WTC11 (cell line): ENCODE results near the gene SMLR1.

ENCODE experiments used
- NR2C2 ChIP-seq: sonication (generic); formaldehyde crosslinking; IDR thresholded peaks from 2 replicates; pipeline ENCODE4 v1.8.0; 2022; ENCODE audit warnings: mild to moderate bottlenecking, missing genetic modification reagents
- TEAD1 ChIP-seq: sonication (generic); formaldehyde crosslinking; IDR thresholded peaks from 2 replicates; pipeline ENCODE4 v1.8.0; 2022; ENCODE audit warnings: mild to moderate bottlenecking, missing genetic modification reagents
- TF ChIP-seq, protein P1 (sequence below): sonication (generic); formaldehyde crosslinking; IDR thresholded peaks from 2 replicates; pipeline ENCODE4 v1.8.1; 2023; ENCODE audit warnings: mild to moderate bottlenecking, missing genetic modification reagents, moderate library complexity
- TF ChIP-seq, protein P2 (sequence below): fragments of 200-600 bp; IDR thresholded peaks from 2 replicates; pipeline ENCODE4 v1.8.0; 2022; ENCODE audit warnings: antibody characterized with exemption
- TF ChIP-seq, protein P3 (sequence below): sonication (generic); formaldehyde crosslinking; IDR thresholded peaks from 2 replicates; pipeline ENCODE4 v1.8.0; 2022; ENCODE audit warnings: mild to moderate bottlenecking, missing genetic modification reagents
- TF ChIP-seq, protein P4 (sequence below): sonication (generic); formaldehyde crosslinking; IDR thresholded peaks from 2 replicates; pipeline ENCODE4 v1.8.1; 2022; ENCODE audit warnings: low read depth, missing genetic modification reagents, borderline replicate concordance
- TF ChIP-seq, protein P5 (sequence below): sonication (generic); formaldehyde crosslinking; IDR thresholded peaks from 2 replicates; pipeline ENCODE4 v1.8.1; 2023; ENCODE audit warnings: mild to moderate bottlenecking, missing genetic modification reagents

DNA sequence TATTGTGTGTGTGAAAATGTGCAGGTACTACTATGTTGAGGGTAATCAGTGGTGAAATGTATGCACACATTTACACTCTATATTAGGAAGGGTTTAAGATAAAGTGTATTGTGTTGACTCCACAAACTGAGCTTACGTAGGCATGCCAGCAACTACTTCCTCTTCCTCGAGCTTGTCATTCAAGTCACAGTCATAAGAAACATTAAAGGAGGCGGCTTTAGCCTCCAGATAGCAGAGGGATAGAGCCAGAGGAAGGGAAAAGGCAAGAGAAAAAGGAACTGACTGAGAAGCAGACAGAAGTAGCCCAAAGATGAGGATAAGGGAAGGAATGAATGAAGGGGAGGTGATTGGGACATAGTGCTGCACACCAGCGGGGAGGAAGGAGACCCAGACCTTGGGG is 55.2 kb downstream of the SMLR1 start:
- TF ChIP-seq, protein P1, sequence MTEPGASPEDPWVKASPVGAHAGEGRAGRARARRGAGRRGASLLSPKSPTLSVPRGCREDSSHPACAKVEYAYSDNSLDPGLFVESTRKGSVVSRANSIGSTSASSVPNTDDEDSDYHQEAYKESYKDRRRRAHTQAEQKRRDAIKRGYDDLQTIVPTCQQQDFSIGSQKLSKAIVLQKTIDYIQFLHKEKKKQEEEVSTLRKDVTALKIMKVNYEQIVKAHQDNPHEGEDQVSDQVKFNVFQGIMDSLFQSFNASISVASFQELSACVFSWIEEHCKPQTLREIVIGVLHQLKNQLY (CRISPR knock-in tag), result no peak
- TF ChIP-seq TEAD1, result no peak
- TF ChIP-seq, protein P2, sequence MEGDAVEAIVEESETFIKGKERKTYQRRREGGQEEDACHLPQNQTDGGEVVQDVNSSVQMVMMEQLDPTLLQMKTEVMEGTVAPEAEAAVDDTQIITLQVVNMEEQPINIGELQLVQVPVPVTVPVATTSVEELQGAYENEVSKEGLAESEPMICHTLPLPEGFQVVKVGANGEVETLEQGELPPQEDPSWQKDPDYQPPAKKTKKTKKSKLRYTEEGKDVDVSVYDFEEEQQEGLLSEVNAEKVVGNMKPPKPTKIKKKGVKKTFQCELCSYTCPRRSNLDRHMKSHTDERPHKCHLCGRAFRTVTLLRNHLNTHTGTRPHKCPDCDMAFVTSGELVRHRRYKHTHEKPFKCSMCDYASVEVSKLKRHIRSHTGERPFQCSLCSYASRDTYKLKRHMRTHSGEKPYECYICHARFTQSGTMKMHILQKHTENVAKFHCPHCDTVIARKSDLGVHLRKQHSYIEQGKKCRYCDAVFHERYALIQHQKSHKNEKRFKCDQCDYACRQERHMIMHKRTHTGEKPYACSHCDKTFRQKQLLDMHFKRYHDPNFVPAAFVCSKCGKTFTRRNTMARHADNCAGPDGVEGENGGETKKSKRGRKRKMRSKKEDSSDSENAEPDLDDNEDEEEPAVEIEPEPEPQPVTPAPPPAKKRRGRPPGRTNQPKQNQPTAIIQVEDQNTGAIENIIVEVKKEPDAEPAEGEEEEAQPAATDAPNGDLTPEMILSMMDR, result no peak
- TF ChIP-seq, protein P3, sequence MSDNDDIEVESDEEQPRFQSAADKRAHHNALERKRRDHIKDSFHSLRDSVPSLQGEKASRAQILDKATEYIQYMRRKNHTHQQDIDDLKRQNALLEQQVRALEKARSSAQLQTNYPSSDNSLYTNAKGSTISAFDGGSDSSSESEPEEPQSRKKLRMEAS, result no peak
- TF ChIP-seq, protein P4, sequence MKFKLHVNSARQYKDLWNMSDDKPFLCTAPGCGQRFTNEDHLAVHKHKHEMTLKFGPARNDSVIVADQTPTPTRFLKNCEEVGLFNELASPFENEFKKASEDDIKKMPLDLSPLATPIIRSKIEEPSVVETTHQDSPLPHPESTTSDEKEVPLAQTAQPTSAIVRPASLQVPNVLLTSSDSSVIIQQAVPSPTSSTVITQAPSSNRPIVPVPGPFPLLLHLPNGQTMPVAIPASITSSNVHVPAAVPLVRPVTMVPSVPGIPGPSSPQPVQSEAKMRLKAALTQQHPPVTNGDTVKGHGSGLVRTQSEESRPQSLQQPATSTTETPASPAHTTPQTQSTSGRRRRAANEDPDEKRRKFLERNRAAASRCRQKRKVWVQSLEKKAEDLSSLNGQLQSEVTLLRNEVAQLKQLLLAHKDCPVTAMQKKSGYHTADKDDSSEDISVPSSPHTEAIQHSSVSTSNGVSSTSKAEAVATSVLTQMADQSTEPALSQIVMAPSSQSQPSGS (CRISPR knock-in tag), result no peak
- no peak for TF ChIP-seq NR2C2 (CRISPR knock-in tag)
- TF ChIP-seq, protein P5, sequence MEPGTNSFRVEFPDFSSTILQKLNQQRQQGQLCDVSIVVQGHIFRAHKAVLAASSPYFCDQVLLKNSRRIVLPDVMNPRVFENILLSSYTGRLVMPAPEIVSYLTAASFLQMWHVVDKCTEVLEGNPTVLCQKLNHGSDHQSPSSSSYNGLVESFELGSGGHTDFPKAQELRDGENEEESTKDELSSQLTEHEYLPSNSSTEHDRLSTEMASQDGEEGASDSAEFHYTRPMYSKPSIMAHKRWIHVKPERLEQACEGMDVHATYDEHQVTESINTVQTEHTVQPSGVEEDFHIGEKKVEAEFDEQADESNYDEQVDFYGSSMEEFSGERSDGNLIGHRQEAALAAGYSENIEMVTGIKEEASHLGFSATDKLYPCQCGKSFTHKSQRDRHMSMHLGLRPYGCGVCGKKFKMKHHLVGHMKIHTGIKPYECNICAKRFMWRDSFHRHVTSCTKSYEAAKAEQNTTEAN (CRISPR knock-in tag), result no peak
